ENCODE data around the gene ZNF483.
A peak's percentile ranks its signal among the peaks of the same experiment; 100 is the strongest.

The ZNF483 gene

DNA sequence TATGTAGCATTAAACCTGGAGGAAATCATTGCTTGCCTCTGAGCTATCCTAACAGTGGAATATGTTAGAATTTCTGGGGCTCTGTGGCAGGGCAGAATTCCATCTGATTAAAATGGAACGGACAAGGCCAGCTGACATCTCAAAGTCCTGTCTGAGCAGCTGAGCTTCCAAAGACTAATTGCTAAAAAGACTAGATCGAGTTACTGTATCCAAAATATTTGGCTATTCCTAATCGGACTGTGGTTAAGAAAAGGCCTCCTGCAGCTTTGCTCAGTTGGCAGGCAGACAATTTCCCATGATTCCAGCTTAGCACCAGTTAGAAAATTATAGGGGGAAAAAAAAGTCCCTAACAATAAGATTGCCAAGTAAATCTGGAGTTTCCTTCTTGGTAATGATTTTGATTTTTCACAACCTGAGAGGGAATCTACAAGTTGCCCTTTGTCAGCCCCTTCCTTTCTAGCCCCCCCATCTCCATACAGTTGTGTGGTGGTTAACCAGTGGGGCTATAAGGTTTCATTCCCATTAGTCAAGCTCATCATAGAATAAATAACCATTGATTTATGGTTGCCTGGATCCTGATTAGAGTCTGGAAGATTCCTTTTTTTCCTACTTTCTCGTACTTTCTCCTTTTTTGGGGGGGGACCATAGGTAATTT lies 48.1 kb downstream of the ZNF483 start:
- Histone ChIP-seq H3K27me3 (ENCODE audit: insufficient read depth, insufficient read length) (no peaks in the 10 kb centered on the region), H3K4me1 (ENCODE audit: insufficient read depth, insufficient read length) (no peaks in the 10 kb centered on the region), H3K36me3 (ENCODE audit: insufficient read depth, insufficient read length, low read length) (peaks cover 91% of the 10 kb centered on the region), H3K9ac (ENCODE audit: insufficient read length, low read depth) (no peak overlapping the region), H3K9me3 (ENCODE audit: insufficient read depth, low read length) (peaks cover 22% of the 10 kb centered on the region), H3K4me3 (ENCODE audit: insufficient read length, low read depth) (no peak overlapping the region)
- TF ChIP-seq SUZ12 (IDR thresholded peaks at IDR 0.05; ENCODE audit: extremely low read depth, insufficient read depth, insufficient read length) (no peak), ZNF274 (IDR thresholded peaks at IDR 0.05; ENCODE audit: low read depth, low read length) (no peak), YY1 (IDR thresholded peaks at IDR 0.05; ENCODE audit: insufficient read depth, insufficient read length) (no peak)
- no peak for DNase-seq (ENCODE audit: low read depth, low spot score)

DNA sequence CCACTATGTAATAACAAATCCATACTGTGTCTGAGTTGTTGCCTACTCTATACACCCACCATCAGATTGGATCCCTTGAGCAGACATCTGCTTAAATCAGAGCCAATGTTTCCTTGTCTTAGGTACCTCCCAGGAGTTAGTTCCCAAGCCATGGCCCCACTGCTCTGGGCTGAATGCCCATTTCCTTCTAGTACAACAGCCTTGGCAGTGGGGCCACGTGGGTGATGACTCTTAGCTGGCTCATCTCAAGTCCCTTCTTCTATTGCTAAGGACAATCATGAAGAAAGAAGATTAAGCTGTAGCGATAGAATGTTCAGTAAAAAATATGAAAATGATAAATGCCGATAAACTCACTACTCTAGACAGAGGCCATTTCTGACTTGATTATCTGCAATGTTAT lies 57.9 kb downstream of the ZNF483 start:
- H3K36me3 ChIP-seq (ENCODE audit: insufficient read depth, insufficient read length, low read length), result peaks cover 82% of the 10 kb centered on the region
- H3K4me3 ChIP-seq (ENCODE audit: insufficient read length, low read depth), result no peak overlapping the region
- no peaks in the 10 kb centered on the region for H3K27me3 ChIP-seq (ENCODE audit: insufficient read depth, insufficient read length)
- H3K4me1 ChIP-seq (ENCODE audit: insufficient read depth, insufficient read length), result no peaks in the 10 kb centered on the region
- no peaks in the 10 kb centered on the region for H3K9me3 ChIP-seq (ENCODE audit: insufficient read depth, low read length)
- no peak for DNase-seq (ENCODE audit: low read depth, low spot score)
- H3K9ac ChIP-seq (ENCODE audit: insufficient read length, low read depth), result no peak overlapping the region
- no peak for TF ChIP-seq YY1 (IDR thresholded peaks at IDR 0.05; ENCODE audit: insufficient read depth, insufficient read length)
- no peak for TF ChIP-seq SUZ12 (IDR thresholded peaks at IDR 0.05; ENCODE audit: extremely low read depth, insufficient read depth, insufficient read length)
- no peak for TF ChIP-seq ZNF274 (IDR thresholded peaks at IDR 0.05; ENCODE audit: low read depth, low read length)

DNA sequence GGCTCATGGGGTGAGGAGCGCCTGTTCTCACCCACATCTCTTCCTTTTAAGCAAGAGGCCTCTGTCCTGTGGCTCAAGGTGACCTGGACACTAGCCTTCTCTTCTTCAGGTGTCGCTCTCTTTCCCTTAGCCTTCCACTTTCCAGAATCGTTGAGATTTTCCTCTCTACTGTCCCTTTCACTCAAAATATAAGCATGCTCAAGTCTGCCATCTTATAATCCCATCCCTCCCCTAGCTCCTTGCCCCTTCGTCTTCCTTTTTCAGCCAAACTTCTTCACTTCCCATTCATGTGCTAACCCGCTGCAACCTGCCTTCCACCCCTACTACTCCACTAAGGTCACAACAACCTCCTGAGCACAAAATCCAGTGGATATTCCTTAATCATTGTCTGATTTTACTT lies 61.4 kb downstream of the ZNF483 start:
- no peak for DNase-seq (ENCODE audit: low read depth, low spot score)
- no peak overlapping the region for H3K4me3 ChIP-seq (ENCODE audit: insufficient read length, low read depth)
- H3K9ac ChIP-seq (ENCODE audit: insufficient read length, low read depth), result no peak overlapping the region
- H3K36me3 ChIP-seq (ENCODE audit: insufficient read depth, insufficient read length, low read length), result peaks cover 80% of the 10 kb centered on the region
- no peaks in the 10 kb centered on the region for H3K4me1 ChIP-seq (ENCODE audit: insufficient read depth, insufficient read length)
- H3K27me3 ChIP-seq (ENCODE audit: insufficient read depth, insufficient read length), result no peaks in the 10 kb centered on the region
- no peaks in the 10 kb centered on the region for H3K9me3 ChIP-seq (ENCODE audit: insufficient read depth, low read length)
- TF ChIP-seq ZNF274 (IDR thresholded peaks at IDR 0.05; ENCODE audit: low read depth, low read length) (no peak), SUZ12 (IDR thresholded peaks at IDR 0.05; ENCODE audit: extremely low read depth, insufficient read depth, insufficient read length) (no peak), YY1 (IDR thresholded peaks at IDR 0.05; ENCODE audit: insufficient read depth, insufficient read length) (no peak)

DNA sequence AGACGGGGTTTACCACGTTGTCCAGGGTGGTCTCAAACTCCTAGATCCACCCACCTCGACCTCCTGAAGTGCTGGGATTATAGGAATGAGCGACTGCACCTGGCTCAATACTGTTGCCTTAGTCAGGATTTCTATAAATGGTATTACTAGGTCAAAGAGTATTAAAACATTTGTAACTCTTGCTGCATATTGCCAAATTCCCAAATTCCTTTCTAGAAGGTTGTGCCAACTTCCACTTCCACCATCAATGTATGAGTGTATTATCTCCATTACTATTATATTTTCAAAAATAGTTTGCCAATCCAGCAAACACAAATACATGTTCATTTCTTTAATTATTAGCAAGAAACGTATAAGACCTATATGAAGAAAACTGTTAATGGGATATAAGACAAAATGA lies 63.9 kb downstream of the ZNF483 start:
- Histone ChIP-seq H3K4me3 (ENCODE audit: insufficient read length, low read depth) (no peak overlapping the region), H3K27me3 (ENCODE audit: insufficient read depth, insufficient read length) (no peaks in the 10 kb centered on the region), H3K9ac (ENCODE audit: insufficient read length, low read depth) (no peak overlapping the region), H3K36me3 (ENCODE audit: insufficient read depth, insufficient read length, low read length) (peaks cover 83% of the 10 kb centered on the region), H3K4me1 (ENCODE audit: insufficient read depth, insufficient read length) (no peaks in the 10 kb centered on the region), H3K9me3 (ENCODE audit: insufficient read depth, low read length) (no peaks in the 10 kb centered on the region)
- DNase-seq (ENCODE audit: low read depth, low spot score), result no peak
- TF ChIP-seq SUZ12 (IDR thresholded peaks at IDR 0.05; ENCODE audit: extremely low read depth, insufficient read depth, insufficient read length), result no peak
- no peak for TF ChIP-seq ZNF274 (IDR thresholded peaks at IDR 0.05; ENCODE audit: low read depth, low read length)
- TF ChIP-seq YY1 (IDR thresholded peaks at IDR 0.05; ENCODE audit: insufficient read depth, insufficient read length), result no peak

DNA sequence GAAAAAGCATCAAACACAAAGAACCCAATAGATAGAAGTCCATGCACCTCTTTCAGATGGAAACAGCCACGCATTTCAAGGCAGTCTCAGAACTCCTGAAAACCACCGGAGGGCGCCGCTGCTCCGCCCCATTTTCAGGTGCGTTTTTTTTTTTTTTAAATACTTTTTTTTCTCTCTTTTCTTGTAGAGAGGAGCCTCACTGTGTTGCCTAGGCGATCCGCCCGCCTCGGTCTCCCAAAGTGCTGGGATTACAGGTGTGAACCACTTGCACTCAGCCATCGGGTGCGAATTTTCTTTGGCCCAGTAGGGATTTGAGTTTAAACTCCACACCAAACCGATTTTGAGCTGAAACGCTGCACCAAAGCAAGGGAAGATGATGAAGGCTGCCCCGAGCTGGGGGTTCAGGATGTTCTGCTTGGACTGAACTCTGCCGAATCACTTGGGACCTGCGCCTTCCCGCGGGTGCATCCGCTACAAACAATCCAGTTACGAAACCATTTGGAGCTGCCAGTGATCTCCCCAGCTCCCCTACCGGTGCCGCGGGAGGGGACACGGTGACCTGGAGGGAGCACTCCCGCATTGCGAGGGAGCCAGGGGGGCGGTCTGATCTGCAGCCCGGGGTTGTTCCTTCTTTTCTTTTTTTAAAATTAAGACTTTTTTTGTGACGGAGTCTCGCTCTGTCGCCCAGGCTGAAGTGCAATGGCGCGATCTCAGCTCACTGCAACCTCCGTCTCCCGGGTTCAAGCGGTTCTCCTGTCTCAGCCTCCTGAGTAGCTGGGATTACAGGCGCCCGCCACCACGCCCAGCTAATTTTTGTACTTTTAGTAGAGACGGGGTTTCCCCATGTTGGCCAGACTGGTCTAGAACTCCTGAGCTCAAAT lies 73.1 kb downstream of the ZNF483 start:
- Histone ChIP-seq H3K36me3 (ENCODE audit: insufficient read depth, insufficient read length, low read length) (peaks cover 38% of the 10 kb centered on the region), H3K9ac (ENCODE audit: insufficient read length, low read depth) (peak overlapping the region; percentile 87), H3K4me3 (ENCODE audit: insufficient read length, low read depth) (peak overlapping the region; percentile 74), H3K4me1 (ENCODE audit: insufficient read depth, insufficient read length) (no peaks in the 10 kb centered on the region), H3K27me3 (ENCODE audit: insufficient read depth, insufficient read length) (no peaks in the 10 kb centered on the region), H3K9me3 (ENCODE audit: insufficient read depth, low read length) (no peaks in the 10 kb centered on the region)
- DNase-seq (ENCODE audit: low read depth, low spot score), result peak; percentile 85
- TF ChIP-seq ZNF274 (IDR thresholded peaks at IDR 0.05; ENCODE audit: low read depth, low read length) (no peak), YY1 (IDR thresholded peaks at IDR 0.05; ENCODE audit: insufficient read depth, insufficient read length) (no peak), SUZ12 (IDR thresholded peaks at IDR 0.05; ENCODE audit: extremely low read depth, insufficient read depth, insufficient read length) (no peak)

DNA sequence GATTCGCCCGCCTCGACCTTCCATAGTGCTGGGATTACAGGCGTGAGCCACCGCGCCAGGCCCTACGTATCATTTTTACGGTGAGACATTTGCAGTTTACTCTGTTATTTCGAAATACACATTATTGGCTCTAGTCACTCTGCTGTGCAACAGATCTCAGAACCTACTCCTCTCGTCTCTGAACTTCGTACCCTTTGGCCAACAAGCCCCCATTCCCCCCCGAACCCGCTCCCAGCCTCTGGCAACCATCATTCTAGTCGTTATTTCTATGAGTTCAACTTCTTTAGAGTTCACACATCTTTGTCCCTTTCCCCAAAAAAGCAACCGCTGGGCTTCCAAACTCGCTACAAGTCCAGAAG lies 73.7 kb downstream of the ZNF483 start:
- Histone ChIP-seq H3K27me3 (ENCODE audit: insufficient read depth, insufficient read length) (no peaks in the 10 kb centered on the region), H3K9me3 (ENCODE audit: insufficient read depth, low read length) (no peaks in the 10 kb centered on the region), H3K9ac (ENCODE audit: insufficient read length, low read depth) (peak overlapping the region; percentile 87), H3K36me3 (ENCODE audit: insufficient read depth, insufficient read length, low read length) (peaks cover 32% of the 10 kb centered on the region), H3K4me1 (ENCODE audit: insufficient read depth, insufficient read length) (no peaks in the 10 kb centered on the region), H3K4me3 (ENCODE audit: insufficient read length, low read depth) (peak overlapping the region; percentile 74)
- DNase-seq (ENCODE audit: low read depth, low spot score), result no peak
- TF ChIP-seq ZNF274 (IDR thresholded peaks at IDR 0.05; ENCODE audit: low read depth, low read length), result no peak
- no peak for TF ChIP-seq YY1 (IDR thresholded peaks at IDR 0.05; ENCODE audit: insufficient read depth, insufficient read length)
- no peak for TF ChIP-seq SUZ12 (IDR thresholded peaks at IDR 0.05; ENCODE audit: extremely low read depth, insufficient read depth, insufficient read length)
